Large intestine (tissue), 12 donors: ENCODE measurements around the gene TMEM167A. TPM values are rescaled to one million over a fixed set of nuclear protein-coding genes. Genes with fewer than 3 reads are reported as not detected.

Source experiments
- DNase-seq, 2 donors: peaks; one replicate each; pipeline versions ENCODE4 v3.0.0 to v3.0.0-alpha.2; 2013
- H3K27ac ChIP-seq: one replicate; pipeline ENCODE4 v1.5.1; 2013; ENCODE audit warnings: low read length
- H3K27me3 ChIP-seq: 2 replicates; pipeline ENCODE4 v1.6.1; 2013; ENCODE audit warnings: low read length; ENCODE audit not compliant: control insufficient read depth, insufficient read depth
- H3K36me3 ChIP-seq: 2 replicates; pipeline ENCODE4 v1.6.1; 2013; ENCODE audit warnings: low read length; ENCODE audit not compliant: control insufficient read depth, insufficient read depth
- H3K4me1 ChIP-seq: one replicate; pipeline ENCODE4 v1.6.1; 2013; ENCODE audit warnings: low read length; ENCODE audit not compliant: control insufficient read depth, insufficient read depth
- H3K4me3 ChIP-seq: one replicate; pipeline ENCODE4 v1.5.1; 2013; ENCODE audit warnings: low read length
- H3K9me3 ChIP-seq: one replicate; pipeline ENCODE4 v1.6.1; 2013; ENCODE audit warnings: mild to moderate bottlenecking, low read depth, low read length, moderate library complexity; ENCODE audit not compliant: control insufficient read depth
- WGBS: methylation state at CpG from one replicate; pipeline ENCODE4 v1.1.5; 2013; ENCODE audit warnings: low lambda C conversion rate; ENCODE audit not compliant: insufficient coverage; 5-methylcytosine and 5-hydroxymethylcytosine counted together
- long read RNA-seq, 11 donors: transcript quantifications; one replicate each; lab custom pipeline, GENCODE V29; 2026
- polyA plus RNA-seq: library from polyadenylated mRNA; unstranded; fragments of 120-200 nt; gene quantifications from one replicate; pipeline ENCODE4 v1.2.1, GENCODE V29; 2013

The TMEM167A gene
- polyA plus RNA-seq: 68.2 TPM
- long read RNA-seq, donor 1, full-length matches to known transcripts: 28 of 28 reads
- long read RNA-seq, donor 1, partial matches to known transcripts: 0 of 28 reads
- long read RNA-seq, donor 1, other reads (novel, unspliced or antisense): 0 of 28 reads
- long read RNA-seq, donor 2, full-length matches to known transcripts: 43 of 54 reads
- long read RNA-seq, donor 2, partial matches to known transcripts: 11 of 54 reads
- long read RNA-seq, donor 2, other reads (novel, unspliced or antisense): 0 of 54 reads
- long read RNA-seq, donor 3, full-length matches to known transcripts: 55 of 68 reads
- long read RNA-seq, donor 3, partial matches to known transcripts: 13 of 68 reads
- long read RNA-seq, donor 3, other reads (novel, unspliced or antisense): 0 of 68 reads
- long read RNA-seq, donor 4, full-length matches to known transcripts: 7 of 7 reads
- long read RNA-seq, donor 4, partial matches to known transcripts: 0 of 7 reads
- long read RNA-seq, donor 4, other reads (novel, unspliced or antisense): 0 of 7 reads
- long read RNA-seq, donor 5, full-length matches to known transcripts: 21 of 21 reads
- long read RNA-seq, donor 5, partial matches to known transcripts: 0 of 21 reads
- long read RNA-seq, donor 5, other reads (novel, unspliced or antisense): 0 of 21 reads
- long read RNA-seq, donor 6, full-length matches to known transcripts: 41 of 41 reads
- long read RNA-seq, donor 6, partial matches to known transcripts: 0 of 41 reads
- long read RNA-seq, donor 6, other reads (novel, unspliced or antisense): 0 of 41 reads
- long read RNA-seq, donor 7, full-length matches to known transcripts: 20 of 20 reads
- long read RNA-seq, donor 7, partial matches to known transcripts: 0 of 20 reads
- long read RNA-seq, donor 7, other reads (novel, unspliced or antisense): 0 of 20 reads
- long read RNA-seq, donor 8, full-length matches to known transcripts: 50 of 59 reads
- long read RNA-seq, donor 8, partial matches to known transcripts: 9 of 59 reads
- long read RNA-seq, donor 8, other reads (novel, unspliced or antisense): 0 of 59 reads
- long read RNA-seq, donor 9, full-length matches to known transcripts: 44 of 50 reads
- long read RNA-seq, donor 9, partial matches to known transcripts: 6 of 50 reads
- long read RNA-seq, donor 9, other reads (novel, unspliced or antisense): 0 of 50 reads
- long read RNA-seq, donor 10, full-length matches to known transcripts: 49 of 56 reads
- long read RNA-seq, donor 10, partial matches to known transcripts: 7 of 56 reads
- long read RNA-seq, donor 10, other reads (novel, unspliced or antisense): 0 of 56 reads
- long read RNA-seq, donor 11, full-length matches to known transcripts: 47 of 56 reads
- long read RNA-seq, donor 11, partial matches to known transcripts: 9 of 56 reads
- long read RNA-seq, donor 11, other reads (novel, unspliced or antisense): 0 of 56 reads

- Histone ChIP-seq H3K4me1 (peaks cover 2% of the 10 kb centered on the region), H3K4me3 (peak within 1 kb of the TSS; percentile 93), H3K36me3 (peaks cover 2% of the 10 kb centered on the region), H3K27me3 (no peaks in the 10 kb centered on the region), H3K9me3 (no peaks in the 10 kb centered on the region), H3K27ac (peak within 1 kb of the TSS; percentile 91)
- DNase-seq: peak; percentile 98 to 99
- no CpG with 5 or more reads among the region's 44 CpGs for WGBS
Measured at GRCh38 chr5:83076742-83077661, at the start of gene TMEM167A, which contains the start of gene XRCC4. TSS of gene TMEM167A (minus strand) at chr5:83077394. CDS start at chr5:83077323, 71 bp downstream. TSS of gene XRCC4 (plus strand) at chr5:83077547. CDS start at chr5:83104920, 27,373 bp downstream.

- DNase-seq: no peak
- no peaks in the 10 kb centered on the region for H3K4me1 ChIP-seq
- H3K36me3 ChIP-seq: no peaks in the 10 kb centered on the region
- H3K27ac ChIP-seq: no peak overlapping the region
- H3K9me3 ChIP-seq: peaks cover 2% of the 10 kb centered on the region
- H3K4me3 ChIP-seq: no peak overlapping the region
- H3K27me3 ChIP-seq: no peaks in the 10 kb centered on the region
- no CpG with 5 or more reads among the region's 2 CpGs for WGBS
Measured at GRCh38 chr5:83126501-83126900, 49.3 kb upstream of the TMEM167A start.

DNA sequence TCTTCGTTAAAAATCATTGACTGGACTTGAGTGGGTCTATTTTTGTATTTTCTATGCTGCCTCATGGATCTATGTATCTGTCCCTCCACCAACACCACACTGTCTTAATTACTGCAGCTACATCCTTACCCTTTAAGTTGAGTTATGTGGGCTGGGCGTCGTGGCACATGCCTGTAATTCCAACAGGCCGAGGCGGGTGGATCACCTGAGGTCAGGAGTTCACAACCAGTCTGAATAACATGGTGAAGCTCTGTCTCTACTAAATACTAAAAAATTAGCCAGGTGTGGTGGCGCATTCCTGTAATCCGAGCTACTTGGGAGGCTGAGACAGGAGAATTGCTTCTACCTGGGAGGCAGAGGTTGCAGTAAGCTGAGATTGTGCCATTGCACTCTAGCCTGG, 48.4 kb upstream of the TMEM167A start:
- Histone ChIP-seq H3K4me1 (no peaks in the 10 kb centered on the region), H3K9me3 (peaks cover 2% of the 10 kb centered on the region), H3K4me3 (no peak overlapping the region), H3K36me3 (no peaks in the 10 kb centered on the region), H3K27ac (no peak overlapping the region), H3K27me3 (no peaks in the 10 kb centered on the region)
- WGBS: no CpG with 5 or more reads among the region's 7 CpGs
- no peak for DNase-seq

- DNase-seq: no peak
- peaks cover 2% of the 10 kb centered on the region for H3K9me3 ChIP-seq
- WGBS: 100% methylated on average over 1 of the region's 1 CpG
- no peaks in the 10 kb centered on the region for H3K36me3 ChIP-seq
- H3K4me1 ChIP-seq: no peaks in the 10 kb centered on the region
- no peak overlapping the region for H3K4me3 ChIP-seq
- H3K27me3 ChIP-seq: no peaks in the 10 kb centered on the region
- no peak overlapping the region for H3K27ac ChIP-seq
Measured at GRCh38 chr5:83124593-83124992, 47.4 kb upstream of the TMEM167A start.

- WGBS: no CpG with 5 or more reads among the region's 1 CpG
- Histone ChIP-seq H3K27ac (no peak overlapping the region), H3K27me3 (no peaks in the 10 kb centered on the region), H3K4me1 (no peaks in the 10 kb centered on the region), H3K4me3 (no peak overlapping the region), H3K9me3 (peaks cover under 1% of the 10 kb centered on the region), H3K36me3 (peaks cover under 1% of the 10 kb centered on the region)
- DNase-seq: no peak
Measured at GRCh38 chr5:83118976-83119375, 41.8 kb upstream of the TMEM167A start.

- H3K27me3 ChIP-seq: no peaks in the 10 kb centered on the region
- H3K36me3 ChIP-seq: peaks cover 3% of the 10 kb centered on the region
- peaks cover 4% of the 10 kb centered on the region for H3K9me3 ChIP-seq
- no CpG with 5 or more reads among the region's 1 CpG for WGBS
- no peak overlapping the region for H3K4me3 ChIP-seq
- DNase-seq: no peak
- H3K27ac ChIP-seq: no peak overlapping the region
- H3K4me1 ChIP-seq: no peaks in the 10 kb centered on the region
Measured at GRCh38 chr5:83118471-83118870, 41.3 kb upstream of the TMEM167A start.

GRCh38 chr5:83115816-83116215, 38.6 kb upstream of the TMEM167A start:
- Histone ChIP-seq H3K27ac (no peak overlapping the region), H3K27me3 (no peaks in the 10 kb centered on the region), H3K36me3 (peaks cover 5% of the 10 kb centered on the region), H3K9me3 (peaks cover 4% of the 10 kb centered on the region), H3K4me1 (no peaks in the 10 kb centered on the region), H3K4me3 (no peak overlapping the region)
- no peak for DNase-seq
- 100% methylated on average over 1 of the region's 1 CpG for WGBS

DNA sequence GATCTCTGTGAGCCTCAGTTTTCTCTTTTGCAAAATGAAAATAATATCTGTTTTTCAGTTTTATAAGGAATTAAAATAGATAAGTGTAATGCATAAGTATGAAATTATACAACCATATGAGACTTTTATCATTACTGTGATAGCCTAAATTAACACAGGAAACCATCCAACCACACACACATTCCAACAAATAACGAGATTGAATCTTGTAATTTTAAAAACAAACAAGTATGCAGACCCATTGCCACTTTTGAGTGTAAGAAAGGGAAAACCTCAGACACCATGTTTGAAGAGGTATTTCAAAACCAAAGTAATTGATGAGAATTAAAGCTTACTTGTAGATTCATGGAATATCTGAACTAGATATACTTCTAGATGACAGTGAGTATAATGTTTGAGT, 32.2 kb upstream of the TMEM167A start:
- WGBS: no CpG with 5 or more reads among the region's 1 CpG

More for the DNA sequence above, 32.2 kb upstream of the TMEM167A start:
- H3K9me3 ChIP-seq: peaks cover 4% of the 10 kb centered on the region
- H3K27me3 ChIP-seq: no peaks in the 10 kb centered on the region
- no peak for DNase-seq
- no peak overlapping the region for H3K4me3 ChIP-seq
- peaks cover 5% of the 10 kb centered on the region for H3K36me3 ChIP-seq
- H3K27ac ChIP-seq: no peak overlapping the region
- H3K4me1 ChIP-seq: no peaks in the 10 kb centered on the region
